IPS-18c (cell line): ENCODE results near the gene MMUT.
"Not testable (repeated sequence)": the region's sequence is repeated elsewhere in the genome, so short reads cannot be mapped to it uniquely, and the experiment has no call there.

Source experiments
- H3K4me3 ChIP-seq: 2 replicates; pipeline ENCODE4 v1.7.0; 2013; ENCODE audit warnings: low read depth, mild to moderate bottlenecking, low read length, moderate library complexity; ENCODE audit not compliant: insufficient read depth
- H3K9me3 ChIP-seq: one replicate; pipeline ENCODE4 v1.6.1; 2013; ENCODE audit warnings: mild to moderate bottlenecking, low read length, moderate library complexity; ENCODE audit not compliant: control insufficient read depth, insufficient read depth

The MMUT gene

GRCh38 chr6:49454787-49455709 is 8.0 kb downstream of the MMUT start:
- H3K4me3 ChIP-seq, result no peak overlapping the region
- no peaks in the 10 kb centered on the region for H3K9me3 ChIP-seq

DNA sequence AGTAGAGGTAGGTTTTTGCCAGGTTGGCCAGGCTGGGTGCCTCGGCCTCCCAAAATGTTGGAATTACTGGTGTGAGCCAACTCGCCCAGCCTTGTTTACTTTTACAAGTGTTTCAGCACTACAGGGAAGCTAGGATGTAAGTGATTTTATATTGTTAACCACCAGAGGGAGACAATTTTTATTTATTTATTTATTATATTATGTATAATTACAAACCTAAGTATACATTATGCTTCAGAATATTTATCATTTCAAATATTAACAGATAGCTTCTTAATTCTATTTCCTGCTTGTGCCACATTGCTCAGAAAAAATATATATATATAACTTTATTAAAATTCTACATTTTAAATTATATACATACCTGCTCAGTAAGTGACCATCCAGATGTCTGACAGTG is 9.8 kb downstream of the MMUT start:
- Histone ChIP-seq H3K4me3 (no peak overlapping the region), H3K9me3 (no peaks in the 10 kb centered on the region)

DNA sequence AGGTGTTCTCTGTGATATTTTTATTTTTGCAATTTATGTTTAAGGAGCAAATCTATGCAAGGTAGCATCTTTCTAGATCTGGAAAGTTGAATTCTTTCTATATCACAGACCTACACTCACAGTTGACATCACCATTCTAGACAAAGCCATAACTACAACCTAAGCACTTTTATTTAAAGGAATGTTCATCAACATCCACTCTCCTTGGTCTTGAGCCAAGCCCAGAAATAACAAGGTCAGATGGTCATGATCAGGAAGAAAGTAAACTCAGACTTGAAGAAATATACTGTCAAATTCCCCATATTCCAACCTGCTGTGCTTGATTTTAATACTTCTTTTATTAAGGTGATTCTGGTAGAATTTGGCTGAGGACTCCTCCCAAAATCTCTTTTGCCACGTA is 32.2 kb downstream of the MMUT start:
- Histone ChIP-seq H3K4me3 (no peak overlapping the region), H3K9me3 (no peaks in the 10 kb centered on the region)

DNA sequence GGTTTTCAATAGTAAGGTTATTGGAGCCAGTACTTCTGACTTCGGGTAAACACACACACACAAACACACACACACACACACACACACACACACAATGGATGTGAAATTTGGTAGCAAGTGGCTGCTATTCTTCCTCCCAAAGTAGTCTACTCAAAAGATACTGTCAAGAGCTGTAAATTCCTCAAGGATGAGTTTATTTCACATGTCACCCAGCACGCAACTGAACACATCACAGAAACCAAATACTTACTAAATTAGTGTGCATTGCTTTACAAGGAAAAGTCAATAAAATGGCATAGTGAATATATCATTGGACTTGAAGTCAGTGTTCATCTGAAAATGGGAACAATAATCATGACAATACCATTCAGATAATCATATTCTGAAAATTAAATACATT is 32.9 kb downstream of the MMUT start:
- Histone ChIP-seq H3K9me3 (no peaks in the 10 kb centered on the region), H3K4me3 (no peak overlapping the region)

DNA sequence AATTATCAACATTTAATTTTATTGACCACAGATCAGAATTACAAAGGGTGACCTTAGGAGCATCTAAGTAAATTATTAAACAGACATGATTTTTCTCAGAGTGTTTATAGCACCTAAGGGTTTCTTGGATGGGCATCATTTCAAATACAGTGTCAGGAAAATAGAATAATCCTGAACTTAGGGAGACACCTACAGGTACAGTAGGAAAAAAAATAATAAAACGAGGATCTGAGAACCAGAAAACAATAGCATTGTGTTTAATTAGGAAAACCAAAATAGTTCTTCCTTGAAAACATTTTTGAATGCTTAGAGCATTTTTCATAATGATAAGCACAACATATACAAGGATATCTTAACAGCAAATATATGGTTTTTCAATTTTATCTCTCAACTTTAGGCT is 39.2 kb downstream of the MMUT start:
- no peaks in the 10 kb centered on the region for H3K9me3 ChIP-seq

DNA sequence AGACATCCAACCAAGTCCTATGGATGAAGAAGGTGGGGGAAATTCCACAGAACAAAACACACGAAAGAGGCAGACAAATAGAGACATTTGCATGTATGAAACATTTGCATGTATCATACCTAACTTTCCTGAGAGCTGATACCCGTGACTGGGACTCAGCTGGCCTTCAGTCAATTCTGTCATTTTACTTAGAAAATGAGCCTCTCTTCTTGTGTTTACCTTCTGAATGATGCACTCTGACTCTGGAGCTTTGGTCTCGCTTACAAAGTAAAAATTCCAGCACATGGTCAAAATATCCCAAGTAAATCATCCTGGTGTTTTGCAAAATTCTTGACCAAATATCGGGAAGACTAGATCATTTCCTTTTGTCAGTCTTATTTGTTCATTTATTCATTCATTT is 46.9 kb downstream of the MMUT start:
- Histone ChIP-seq H3K9me3 (no peaks in the 10 kb centered on the region), H3K4me3 (no peak overlapping the region)

More for the DNA sequence above, 39.2 kb downstream of the MMUT start:
- H3K4me3 ChIP-seq, result no peak overlapping the region

GRCh38 chr6:49415358-49415757 is 47.7 kb downstream of the MMUT start:
- Histone ChIP-seq H3K9me3 (no peaks in the 10 kb centered on the region), H3K4me3 (no peak overlapping the region)

GRCh38 chr6:49410564-49410963 is 52.5 kb downstream of the MMUT start:
- no peak overlapping the region for H3K4me3 ChIP-seq
- H3K9me3 ChIP-seq, result no peaks in the 10 kb centered on the region

DNA sequence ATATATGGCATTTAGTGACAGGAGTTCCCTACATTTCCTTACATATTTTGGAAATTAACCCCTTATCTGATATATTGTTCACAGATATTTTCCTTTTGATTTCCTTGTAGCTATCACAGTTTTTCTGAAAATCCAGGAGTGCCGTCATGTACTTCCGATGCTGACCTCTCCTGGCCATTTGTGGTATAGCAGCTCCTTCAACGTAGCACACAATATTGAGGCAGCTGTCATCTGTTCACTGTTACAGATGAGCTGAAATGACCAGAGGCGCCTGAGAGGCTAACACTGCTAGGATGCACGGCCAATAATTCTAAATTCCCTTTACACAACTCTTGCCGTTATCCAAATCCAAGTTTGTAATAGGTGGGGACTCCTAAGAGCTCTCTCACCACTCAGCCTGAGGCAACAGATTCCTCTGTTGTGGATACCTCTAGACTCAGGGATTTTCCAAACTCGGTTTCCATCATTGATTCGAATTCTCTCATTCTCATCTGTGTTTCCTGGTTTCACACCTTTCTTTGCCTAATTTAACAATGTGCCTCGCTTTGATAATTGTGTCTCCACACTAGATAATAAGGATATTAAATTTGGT is 53.0 kb downstream of the MMUT start:
- no peak overlapping the region for H3K4me3 ChIP-seq

DNA sequence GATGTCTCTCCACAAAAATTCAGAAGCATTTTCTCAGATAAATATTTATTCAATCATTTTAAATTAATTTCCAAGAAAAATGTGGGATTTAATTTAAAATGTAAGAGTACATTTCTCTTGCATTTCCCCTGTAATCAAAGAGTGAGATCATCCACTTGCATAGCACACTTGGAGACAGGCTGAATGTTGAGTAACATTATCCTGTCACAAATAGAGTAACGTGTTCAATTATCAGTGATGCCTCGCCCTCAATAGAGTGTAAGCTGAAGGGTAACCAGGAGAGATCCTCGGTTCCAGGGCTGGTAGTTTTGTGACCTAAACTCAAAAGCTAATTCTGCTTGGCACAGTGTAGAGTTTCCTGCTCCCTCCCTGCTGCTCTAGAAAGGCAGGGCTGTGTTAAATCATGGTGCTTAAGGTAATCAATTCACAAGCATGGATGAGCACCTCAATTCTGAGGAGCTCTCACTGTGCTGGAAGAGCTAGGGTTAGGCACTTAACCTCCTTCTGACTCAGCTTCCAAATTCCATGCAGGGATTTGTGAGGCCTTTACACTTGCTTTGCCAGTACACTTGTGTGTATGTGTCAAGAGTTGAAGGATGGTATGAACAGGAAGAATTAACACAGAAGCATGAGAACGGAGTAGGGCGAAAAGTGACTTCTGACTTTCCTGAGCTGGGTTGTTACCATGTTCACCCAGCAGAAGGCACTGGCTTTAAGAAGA is 56.6 kb downstream of the MMUT start:
- Histone ChIP-seq H3K4me3 (no peak overlapping the region), H3K9me3 (no peaks in the 10 kb centered on the region)

More for the DNA sequence above, 53.0 kb downstream of the MMUT start:
- no peaks in the 10 kb centered on the region for H3K9me3 ChIP-seq

GRCh38 chr6:49401063-49401462 is 62.0 kb downstream of the MMUT start:
- Histone ChIP-seq H3K4me3 (no peak overlapping the region), H3K9me3 (peaks cover 2% of the 10 kb centered on the region)

- not testable (repeated sequence) for H3K4me3 ChIP-seq, H3K9me3 ChIP-seq
These were observed 76.2 kb downstream of the MMUT start for GRCh38 chr6:49386667-49387508.

DNA sequence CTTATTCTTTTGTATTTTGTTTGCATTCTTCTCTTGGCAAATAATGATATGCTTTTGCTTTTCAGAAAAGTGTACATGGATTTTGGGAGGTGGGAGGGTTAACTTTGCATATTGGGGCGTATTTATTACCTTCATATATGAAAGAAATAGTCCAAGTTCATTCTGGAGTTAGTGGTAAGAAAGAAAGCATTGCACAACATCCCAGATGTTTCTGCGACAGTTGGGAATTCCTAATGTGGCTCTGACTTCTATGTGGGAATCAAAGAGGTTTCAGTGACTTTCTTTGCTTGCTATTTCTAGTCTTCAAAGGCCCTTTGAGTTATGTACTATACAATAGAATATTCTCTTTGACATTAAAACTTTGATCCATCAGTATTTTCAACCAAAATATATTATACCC is 78.1 kb downstream of the MMUT start:
- Histone ChIP-seq H3K4me3 (no peak overlapping the region), H3K9me3 (no peaks in the 10 kb centered on the region)
